OCI-LY3 (cell line): ENCODE results near the gene STK35.

ENCODE experiments used
- H2AFZ ChIP-seq: fragments of 200-600, 300-600 bp; shearing (Covaris generic); 2 replicates; pipeline ENCODE4 v1.6.0; 2014; ENCODE audit warnings: antibody characterized with exemption, low read depth, low read length
- H3K27ac ChIP-seq: fragments of 200-600, 300-600 bp; sonication (generic); 2 replicates; pipeline ENCODE4 v1.5.1; 2014; ENCODE audit warnings: mild to moderate bottlenecking, low read length, moderate library complexity, mixed read lengths
- H3K27me3 ChIP-seq: fragments of 200-600, 300-600 bp; sonication (generic); 2 replicates; pipeline ENCODE4 v1.6.1; 2014; ENCODE audit warnings: low read depth, low read length, mixed read lengths
- H3K36me3 ChIP-seq: fragments of 200-600, 300-600 bp; sonication (generic); replicated peaks from 2 replicates; pipeline ENCODE3; 2014; ENCODE audit warnings: low read depth, low read length, mixed read lengths
- H3K4me1 ChIP-seq: fragments of 300-600, 200-600 bp; sonication (generic); 2 replicates; pipeline ENCODE4 v1.6.1; 2014; ENCODE audit warnings: low read length, mixed read lengths
- H3K4me2 ChIP-seq: fragments of 200-600, 300-600 bp; sonication (generic); 2 replicates; pipeline ENCODE4 v1.6.1; 2014; ENCODE audit warnings: low read length, mixed read lengths
- H3K4me3 ChIP-seq: fragments of 300-600, 200-600 bp; sonication (generic); 2 replicates; pipeline ENCODE4 v1.5.1; 2014; ENCODE audit warnings: antibody characterized with exemption, mild to moderate bottlenecking, low read length, moderate library complexity
- H3K79me2 ChIP-seq: fragments of 300-600, 200-600 bp; shearing (Covaris generic); 2 replicates; pipeline ENCODE4 v1.6.1; 2014; ENCODE audit warnings: mild to moderate bottlenecking, low read length, mixed read lengths
- H3K9ac ChIP-seq: fragments of 300-600, 200-600 bp; shearing (Covaris generic); 2 replicates; pipeline ENCODE4 v1.6.0; 2014; ENCODE audit warnings: mild to moderate bottlenecking, low read length, moderate library complexity
- H3K9me3 ChIP-seq: fragments of 200-600, 300-600 bp; shearing (Covaris generic); 2 replicates; pipeline ENCODE4 v1.6.1; 2014; ENCODE audit warnings: low read length, mixed read lengths; ENCODE audit not compliant: insufficient read depth
- H4K20me1 ChIP-seq: fragments of 200-600, 300-600 bp; sonication (generic); 2 replicates; pipeline ENCODE4 v1.6.1; 2016; ENCODE audit warnings: low read length, mixed read lengths; ENCODE audit not compliant: insufficient read depth
- CTCF ChIP-seq: fragments of 200-600, 300-600 bp; sonication (generic); IDR thresholded peaks from 2 replicates; pipeline ENCODE4 v1.5.1; 2014; ENCODE audit warnings: antibody characterized with exemption, low read length, low read depth
- EZH2phosphoT487 ChIP-seq: fragments of 200-600 bp; shearing (Covaris generic); IDR thresholded peaks from 2 replicates; pipeline ENCODE4 v1.6.1; 2018; ENCODE audit warnings: antibody characterized with exemption, mixed run types, low read depth

STK35 gene

GRCh38 chr20:2130683-2131082, 29.1 kb downstream of the STK35 start:
- Histone ChIP-seq H3K27ac (no peak overlapping the region), H3K79me2 (peaks cover 74% of the 10 kb centered on the region), H3K9me3 (no peaks in the 10 kb centered on the region), H3K27me3 (no peaks in the 10 kb centered on the region), H3K36me3 (peaks cover 2% of the 10 kb centered on the region), H4K20me1 (peaks cover 65% of the 10 kb centered on the region), H2AFZ (no peak overlapping the region), H3K4me3 (no peak overlapping the region), H3K4me2 (no peak overlapping the region), H3K4me1 (no peaks in the 10 kb centered on the region), H3K9ac (no peak overlapping the region)
- TF ChIP-seq EZH2phosphoT487, result no peak
- TF ChIP-seq CTCF, result no peak

- H3K79me2 ChIP-seq, result peaks cover 72% of the 10 kb centered on the region
- no peaks in the 10 kb centered on the region for H3K36me3 ChIP-seq
- no peak overlapping the region for H3K9ac ChIP-seq
- H3K4me2 ChIP-seq, result no peak overlapping the region
- H3K27me3 ChIP-seq, result no peaks in the 10 kb centered on the region
- no peak overlapping the region for H3K27ac ChIP-seq
- H3K4me3 ChIP-seq, result no peak overlapping the region
- TF ChIP-seq EZH2phosphoT487, result no peak
- no peak for TF ChIP-seq CTCF
- H3K4me1 ChIP-seq, result no peaks in the 10 kb centered on the region
- no peaks in the 10 kb centered on the region for H3K9me3 ChIP-seq
- peaks cover 66% of the 10 kb centered on the region for H4K20me1 ChIP-seq
- H2AFZ ChIP-seq, result no peak overlapping the region
Observed at GRCh38 chr20:2131366-2131765, 29.7 kb downstream of the STK35 start.

- no peaks in the 10 kb centered on the region for H3K27me3 ChIP-seq
- no peak for TF ChIP-seq CTCF
- TF ChIP-seq EZH2phosphoT487, result no peak
- no peak overlapping the region for H3K9ac ChIP-seq
- H2AFZ ChIP-seq, result no peak overlapping the region
- no peak overlapping the region for H3K27ac ChIP-seq
- H3K9me3 ChIP-seq, result no peaks in the 10 kb centered on the region
- no peaks in the 10 kb centered on the region for H3K4me1 ChIP-seq
- peaks cover 71% of the 10 kb centered on the region for H4K20me1 ChIP-seq
- no peak overlapping the region for H3K4me2 ChIP-seq
- H3K36me3 ChIP-seq, result no peaks in the 10 kb centered on the region
- peaks cover 73% of the 10 kb centered on the region for H3K79me2 ChIP-seq
- H3K4me3 ChIP-seq, result no peak overlapping the region
Observed at GRCh38 chr20:2132461-2132901, 30.9 kb downstream of the STK35 start.

- H3K4me2 ChIP-seq, result no peak overlapping the region
- peaks cover 70% of the 10 kb centered on the region for H4K20me1 ChIP-seq
- H2AFZ ChIP-seq, result no peak overlapping the region
- H3K36me3 ChIP-seq, result no peaks in the 10 kb centered on the region
- no peaks in the 10 kb centered on the region for H3K27me3 ChIP-seq
- H3K9me3 ChIP-seq, result no peaks in the 10 kb centered on the region
- no peak overlapping the region for H3K9ac ChIP-seq
- peaks cover 68% of the 10 kb centered on the region for H3K79me2 ChIP-seq
- TF ChIP-seq CTCF (no peak), EZH2phosphoT487 (no peak)
- H3K4me3 ChIP-seq, result no peak overlapping the region
- H3K27ac ChIP-seq, result no peak overlapping the region
- H3K4me1 ChIP-seq, result no peaks in the 10 kb centered on the region
Observed at GRCh38 chr20:2133318-2134183, 31.9 kb downstream of the STK35 start.
